ENCODE data around the gene RORB.

GRCh38 chr9:74724317-74724716, 227.2 kb downstream of the RORB start:
- TF ChIP-seq CTCF (conservative IDR thresholded peaks at IDR 0.05; ENCODE audit: low read length) = no peak
- TF ChIP-seq EZH2phosphoT487 (IDR thresholded peaks at IDR 0.05; ENCODE audit: borderline replicate concordance, low read depth, low read length) = no peak
